DMS153 treated with DMSO at 0.1 percent for 48 hours (cell line): Measurements from ENCODE around the gene TMEM30B.
A peak's percentile ranks its signal among the peaks of the same experiment; 100 is the strongest.

Experiments
- DNase-seq: peaks from one replicate; lab custom pipeline; 2025; ENCODE audit not compliant: unreplicated experiment; lab: John Stamatoyannopoulos, UW

The TMEM30B gene

DNA sequence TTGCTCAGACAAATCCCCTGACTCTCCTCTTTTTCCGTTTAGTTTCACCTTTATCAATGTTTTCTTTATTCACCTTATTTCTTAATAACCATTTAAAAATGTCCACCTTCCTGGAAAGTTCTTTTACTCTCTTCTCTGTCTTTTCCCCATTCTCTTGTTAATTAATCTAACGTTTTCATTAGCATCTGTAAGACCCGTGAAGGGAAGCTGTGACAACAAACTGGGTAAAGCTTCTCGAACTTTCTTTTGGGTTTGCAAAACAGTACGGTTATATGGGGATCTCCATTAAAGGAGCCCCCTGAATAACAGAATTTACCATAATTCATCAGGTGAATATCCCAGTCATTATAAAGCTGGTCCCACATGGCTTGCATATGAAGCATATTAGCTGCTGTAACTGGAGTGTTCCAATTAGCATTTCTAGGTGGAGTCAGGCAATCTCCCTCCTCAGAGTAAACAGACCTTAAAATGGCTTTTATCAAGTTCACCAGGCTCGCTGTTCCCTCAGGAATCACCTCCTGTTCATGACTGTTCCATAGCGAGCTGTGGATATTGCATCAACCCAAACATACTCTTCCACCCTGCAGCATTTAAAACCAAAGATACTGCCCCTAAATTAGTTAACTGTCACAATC, 42.4 kb downstream of the TMEM30B start:
- DNase-seq, result no peak

- no peak for DNase-seq
Observed at GRCh38 chr14:61234215-61234916, 46.8 kb downstream of the TMEM30B start.

GRCh38 chr14:61233436-61233956, 47.6 kb downstream of the TMEM30B start:
- DNase-seq, result no peak

GRCh38 chr14:61231810-61232209, 49.3 kb downstream of the TMEM30B start:
- DNase-seq, result no peak

GRCh38 chr14:61229981-61230380, 51.2 kb downstream of the TMEM30B start:
- no peak for DNase-seq

DNA sequence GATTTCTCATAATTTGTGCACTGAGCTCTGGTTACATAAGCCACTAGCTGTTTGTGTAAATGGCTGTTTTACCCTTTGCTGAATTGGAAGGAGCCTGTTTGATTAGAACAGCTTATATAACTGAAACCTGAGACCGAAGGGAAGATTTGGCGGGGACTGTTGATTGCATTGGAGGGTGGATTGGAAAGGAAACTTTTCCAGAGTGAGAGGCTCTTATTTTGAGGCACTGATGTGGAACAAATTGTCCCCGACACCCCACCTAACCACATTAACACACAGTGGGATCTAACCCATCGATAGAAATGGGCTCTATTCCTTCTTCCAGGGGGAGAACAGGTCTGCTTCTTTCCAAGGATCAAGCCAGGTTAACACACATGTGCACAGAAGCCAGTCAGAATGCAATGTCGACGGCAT, 51.7 kb downstream of the TMEM30B start:
- DNase-seq, result peak; percentile 86

DNA sequence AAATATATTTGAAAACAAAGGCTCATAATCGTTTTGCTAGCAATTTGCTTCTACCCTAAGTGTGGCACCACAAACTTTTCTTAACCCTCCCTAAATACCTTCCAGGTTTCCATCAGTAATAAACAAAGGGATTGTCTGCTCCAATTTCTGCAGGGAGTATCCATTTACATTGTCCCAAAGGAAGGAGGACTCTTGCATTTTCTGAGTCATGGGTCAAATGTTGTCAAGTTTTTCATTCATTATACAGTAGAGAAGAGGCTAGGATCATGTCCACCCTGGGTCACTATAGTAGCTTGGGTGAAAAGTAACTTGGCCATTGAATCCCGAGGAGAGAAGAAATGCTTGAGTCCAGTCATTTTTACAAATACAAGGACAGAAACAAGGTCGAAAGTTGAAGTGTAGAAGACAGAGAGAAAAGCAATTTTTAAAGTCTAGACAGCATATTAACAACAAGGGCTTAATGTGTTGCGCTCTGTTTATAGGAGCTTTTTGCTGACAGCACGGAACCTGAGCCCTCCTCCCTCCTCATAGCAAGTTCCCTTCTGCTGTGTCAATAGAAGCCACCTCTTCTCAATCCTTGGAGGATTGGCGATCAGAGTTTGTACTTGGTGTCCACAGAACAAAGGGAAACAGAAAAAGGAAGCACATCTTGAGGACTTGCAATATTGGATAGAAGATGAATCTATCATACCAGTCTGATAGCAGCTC, 53.1 kb downstream of the TMEM30B start:
- DNase-seq, result no peak
